Measurements from ENCODE around the gene TBK1.

Gene TBK1

GRCh38 chr12:64411427-64411826 lies 40.5 kb upstream of the TBK1 start:
- no peak for TF ChIP-seq CTCF (IDR thresholded peaks at IDR 0.05; ENCODE audit: borderline replicate concordance, control extremely low read depth, extremely low read depth, insufficient read depth, missing control alignments)
- no peak for DNase-seq (ENCODE audit: low spot score)
- in situ Hi-C loops (cut with MboI; ENCODE audit: low sequenced_read_pairs, unreplicated experiment): no loop called here

GRCh38 chr12:64412459-64412858 lies 39.5 kb upstream of the TBK1 start:
- DNase-seq (ENCODE audit: low spot score): no peak
- TF ChIP-seq CTCF (IDR thresholded peaks at IDR 0.05; ENCODE audit: borderline replicate concordance, control extremely low read depth, extremely low read depth, insufficient read depth, missing control alignments): no peak
- in situ Hi-C loops (cut with MboI; ENCODE audit: low sequenced_read_pairs, unreplicated experiment): no loop called here

GRCh38 chr12:64413884-64414283 lies 38.0 kb upstream of the TBK1 start:
- DNase-seq (ENCODE audit: low spot score): no peak
- no peak for TF ChIP-seq CTCF (IDR thresholded peaks at IDR 0.05; ENCODE audit: borderline replicate concordance, control extremely low read depth, extremely low read depth, insufficient read depth, missing control alignments)
- in situ Hi-C loops (cut with MboI; ENCODE audit: low sequenced_read_pairs, unreplicated experiment): no loop called here

GRCh38 chr12:64418209-64418608 lies 33.7 kb upstream of the TBK1 start:
- in situ Hi-C loops (cut with MboI; ENCODE audit: low sequenced_read_pairs, unreplicated experiment): no loop called here
- TF ChIP-seq CTCF (IDR thresholded peaks at IDR 0.05; ENCODE audit: borderline replicate concordance, control extremely low read depth, extremely low read depth, insufficient read depth, missing control alignments): no peak
- DNase-seq (ENCODE audit: low spot score): no peak

GRCh38 chr12:64419696-64420095 lies 32.2 kb upstream of the TBK1 start:
- DNase-seq (ENCODE audit: low spot score): no peak
- in situ Hi-C loops (cut with MboI; ENCODE audit: low sequenced_read_pairs, unreplicated experiment): no loop called here
- TF ChIP-seq CTCF (IDR thresholded peaks at IDR 0.05; ENCODE audit: borderline replicate concordance, control extremely low read depth, extremely low read depth, insufficient read depth, missing control alignments): no peak

GRCh38 chr12:64427988-64428387 lies 23.9 kb upstream of the TBK1 start:
- in situ Hi-C loops (cut with MboI; ENCODE audit: low sequenced_read_pairs, unreplicated experiment): no loop called here
- no peak for DNase-seq (ENCODE audit: low spot score)
- TF ChIP-seq CTCF (IDR thresholded peaks at IDR 0.05; ENCODE audit: borderline replicate concordance, control extremely low read depth, extremely low read depth, insufficient read depth, missing control alignments): no peak

GRCh38 chr12:64428956-64429355 lies 23.0 kb upstream of the TBK1 start:
- TF ChIP-seq CTCF (IDR thresholded peaks at IDR 0.05; ENCODE audit: borderline replicate concordance, control extremely low read depth, extremely low read depth, insufficient read depth, missing control alignments): no peak
- in situ Hi-C loops (cut with MboI; ENCODE audit: low sequenced_read_pairs, unreplicated experiment): no loop called here
- no peak for DNase-seq (ENCODE audit: low spot score)
